ENCODE measurements around the gene DNM3. TPM values are rescaled to one million over a fixed set of nuclear protein-coding genes. Genes with fewer than 3 reads are reported as not detected.

DNM3 gene
- polyA plus RNA-seq, 1 of the 3 experiments (the other 2 are of a cell fraction): 0.43 TPM

GRCh38 chr1:171934664-171935063 lies 93.4 kb downstream of the DNM3 start:
- H3K4me2 ChIP-seq: no peak overlapping the region
- ChIA-PET POLR2A (no interaction called here), CTCF (interaction anchor here (1.3 kb wide), 1 partner anchor 133 kb away, joined by 5 read pairs; no protein-coding TSS in a partner anchor)
- no peak overlapping the region for H2AFZ ChIP-seq (ENCODE audit: low read depth)
- H3K9me2 ChIP-seq: no peaks in the 10 kb centered on the region
- TF ChIP-seq TEAD4 (IDR thresholded peaks at IDR 0.05; ENCODE audit: borderline replicate concordance, insufficient read depth): no peak
- TF ChIP-seq NFIC (IDR thresholded peaks at IDR 0.05; ENCODE audit: borderline replicate concordance): no peak
- TF ChIP-seq MXI1 (IDR thresholded peaks at IDR 0.05; ENCODE audit: low read depth, low read length): no peak
- no peak for TF ChIP-seq RAD21 (IDR thresholded peaks at IDR 0.05; ENCODE audit: low read length)
- TF ChIP-seq YY1 (IDR thresholded peaks at IDR 0.05; ENCODE audit: low read depth): no peak
- no peak for TF ChIP-seq ELF1 (IDR thresholded peaks at IDR 0.05)
- TF ChIP-seq FOXJ3 (CRISPR knock-in tag; IDR thresholded peaks at IDR 0.05): no peak
- no peak for TF ChIP-seq SIN3A (IDR thresholded peaks at IDR 0.05; ENCODE audit: borderline replicate concordance, low read depth, low read length)
- no peak for TF ChIP-seq FOSL2 (IDR thresholded peaks at IDR 0.05; ENCODE audit: borderline replicate concordance, low read depth)
- TF ChIP-seq CHD2 (IDR thresholded peaks at IDR 0.05; ENCODE audit: low read length, partially characterized antibody): no peak
- no peak for TF ChIP-seq GATA2 (CRISPR knock-in tag; IDR thresholded peaks at IDR 0.05)
- no peak for TF ChIP-seq PBX3 (IDR thresholded peaks at IDR 0.05)
- H3K36me3 ChIP-seq (replicated peaks in 1 of 2; ENCODE audit: control insufficient read depth in 1 of 2, insufficient read depth in 2 of 2, low read length in 1 of 2): no peaks in the 10 kb centered on the region
- no peaks in the 10 kb centered on the region for H3F3A ChIP-seq (replicated peaks; ENCODE audit: insufficient read depth)
- DNase-seq: no peak
- H3K27me3 ChIP-seq (ENCODE audit: insufficient read depth): peaks cover 6% of the 10 kb centered on the region; the same call in 1 of the 2 replicates
- H3K9me3 ChIP-seq: no peaks in the 10 kb centered on the region
- H3K27ac ChIP-seq (ENCODE audit: low read depth in 2 of 2, low read length in 1 of 2): no peak overlapping the region
- WGBS (ENCODE audit: low lambda C conversion rate): 60% methylated on average over 3 of the region's 3 CpGs
- H3K9ac ChIP-seq: no peak overlapping the region
- H3K4me1 ChIP-seq (ENCODE audit: control insufficient read depth in 1 of 2, insufficient read depth in 2 of 2, low read depth in 1 of 2, low read length in 1 of 2): no peaks in the 10 kb centered on the region
- H4K20me1 ChIP-seq (ENCODE audit: insufficient read depth): no peaks in the 10 kb centered on the region
- no peak overlapping the region for H3K4me3 ChIP-seq (ENCODE audit: low read depth in 2 of 2, low read length in 1 of 2)
- no peaks in the 10 kb centered on the region for H3K79me2 ChIP-seq (ENCODE audit: insufficient read depth)

- H3K79me2 ChIP-seq (ENCODE audit: insufficient read depth): no peaks in the 10 kb centered on the region
Observed at GRCh38 chr1:171935086-171935485, 93.8 kb downstream of the DNM3 start.

GRCh38 chr1:171935664-171936063 lies 94.4 kb downstream of the DNM3 start:
- no peak overlapping the region for H3K27ac ChIP-seq (ENCODE audit: low read depth in 2 of 2, low read length in 1 of 2)
- no peak overlapping the region for H3K4me2 ChIP-seq
- no peak overlapping the region for H3K4me3 ChIP-seq (ENCODE audit: low read depth in 2 of 2, low read length in 1 of 2)
- H3K36me3 ChIP-seq (replicated peaks in 1 of 2; ENCODE audit: control insufficient read depth in 1 of 2, insufficient read depth in 2 of 2, low read length in 1 of 2): no peaks in the 10 kb centered on the region
- no peaks in the 10 kb centered on the region for H4K20me1 ChIP-seq (ENCODE audit: insufficient read depth)
- H3K27me3 ChIP-seq (ENCODE audit: insufficient read depth): peaks cover 6% of the 10 kb centered on the region; the same call in 1 of the 2 replicates
- H3K79me2 ChIP-seq (ENCODE audit: insufficient read depth): no peaks in the 10 kb centered on the region
- H3K4me1 ChIP-seq (ENCODE audit: control insufficient read depth in 1 of 2, insufficient read depth in 2 of 2, low read depth in 1 of 2, low read length in 1 of 2): no peaks in the 10 kb centered on the region
- TF ChIP-seq RAD21 (IDR thresholded peaks at IDR 0.05; ENCODE audit: low read length) (no peak), IRF3 (IDR thresholded peaks at IDR 0.05; ENCODE audit: low read depth, low read length) (no peak), NFIC (IDR thresholded peaks at IDR 0.05; ENCODE audit: borderline replicate concordance) (no peak), FOSL2 (IDR thresholded peaks at IDR 0.05; ENCODE audit: borderline replicate concordance, low read depth) (no peak), ZBTB33 (IDR thresholded peaks at IDR 0.05; ENCODE audit: borderline replicate concordance, low read depth) (no peak), FOXM1 (IDR thresholded peaks at IDR 0.05; ENCODE audit: low read depth) (no peak), JUND (IDR thresholded peaks at IDR 0.05) (no peak)
- H3K9me3 ChIP-seq: no peaks in the 10 kb centered on the region
- no peak for DNase-seq
- ChIA-PET CTCF (no interaction called here), POLR2A (no interaction called here)
- H3K9ac ChIP-seq: no peak overlapping the region
- WGBS (ENCODE audit: low lambda C conversion rate): 15% methylated on average over 1 of the region's 1 CpG
- no peak overlapping the region for H2AFZ ChIP-seq (ENCODE audit: low read depth)
- H3K9me2 ChIP-seq: no peaks in the 10 kb centered on the region
- no peaks in the 10 kb centered on the region for H3F3A ChIP-seq (replicated peaks; ENCODE audit: insufficient read depth)

More at GRCh38 chr1:171935086-171935485, 93.8 kb downstream of the DNM3 start:
- 39% methylated on average over 4 of the region's 4 CpGs for WGBS (ENCODE audit: low lambda C conversion rate)
- Histone ChIP-seq H3K4me2 (no peak overlapping the region), H3K9me2 (no peaks in the 10 kb centered on the region), H3K9me3 (no peaks in the 10 kb centered on the region), H3K27me3 (ENCODE audit: insufficient read depth) (peaks cover 6% of the 10 kb centered on the region; the same call in 1 of the 2 replicates), H4K20me1 (ENCODE audit: insufficient read depth) (no peaks in the 10 kb centered on the region), H3K4me3 (ENCODE audit: low read depth in 2 of 2, low read length in 1 of 2) (no peak overlapping the region), H3F3A (replicated peaks; ENCODE audit: insufficient read depth) (no peaks in the 10 kb centered on the region), H3K4me1 (ENCODE audit: control insufficient read depth in 1 of 2, insufficient read depth in 2 of 2, low read depth in 1 of 2, low read length in 1 of 2) (no peaks in the 10 kb centered on the region), H3K36me3 (replicated peaks in 1 of 2; ENCODE audit: control insufficient read depth in 1 of 2, insufficient read depth in 2 of 2, low read length in 1 of 2) (no peaks in the 10 kb centered on the region), H3K9ac (no peak overlapping the region), H2AFZ (ENCODE audit: low read depth) (no peak overlapping the region), H3K27ac (ENCODE audit: low read depth in 2 of 2, low read length in 1 of 2) (no peak overlapping the region)
- CTCF ChIA-PET: no interaction called here
- POLR2A ChIA-PET: no interaction called here
- no peak for TF ChIP-seq YY1 (IDR thresholded peaks at IDR 0.05; ENCODE audit: low read depth)
- no peak for DNase-seq
